Mesendoderm (in vitro differentiated cells): Measurements from ENCODE around the gene CDC123.
"Not testable (repeated sequence)": the region's sequence is repeated elsewhere in the genome, so short reads cannot be mapped to it uniquely, and the experiment has no call there.

Experiments
- DNase-seq: peaks from one replicate; pipeline ENCODE4 v3.0.0; 2013
- H2AK5ac ChIP-seq: 2 replicates; pipeline ENCODE4 v1.6.1; 2013; ENCODE audit warnings: low read length, inconsistent platforms
- H2BK120ac ChIP-seq: 2 replicates; pipeline ENCODE4 v1.6.1; 2013; ENCODE audit warnings: low read depth, mild to moderate bottlenecking, low read length, moderate library complexity, mixed read lengths
- H2BK15ac ChIP-seq: replicated peaks from 2 replicates; pipeline ENCODE4 v1.6.1; 2013; ENCODE audit warnings: low read depth, mild to moderate bottlenecking, moderate library complexity
- H2BK5ac ChIP-seq: 2 replicates; pipeline ENCODE4 v1.6.1; 2013; ENCODE audit warnings: low read length, inconsistent platforms
- H3K18ac ChIP-seq: 2 replicates; pipeline ENCODE4 v1.6.1; 2013; ENCODE audit warnings: mild to moderate bottlenecking, low read length, mixed read lengths
- H3K23ac ChIP-seq: one replicate; pipeline ENCODE4 v1.6.1; 2013; ENCODE audit warnings: low read length
- H3K27ac ChIP-seq: 2 replicates; pipeline ENCODE4 v1.5.1; 2013; ENCODE audit warnings: low read depth, mild to moderate bottlenecking, inconsistent platforms, low read length, moderate library complexity
- H3K27me3 ChIP-seq: 2 replicates; pipeline ENCODE4 v1.6.1; 2013; ENCODE audit warnings: low read length, control low read depth, mild to moderate bottlenecking, inconsistent platforms; ENCODE audit not compliant: insufficient read depth, poor library complexity
- H3K36me3 ChIP-seq: 2 replicates; pipeline ENCODE4 v1.6.1; 2013; ENCODE audit warnings: low read length, inconsistent platforms; ENCODE audit not compliant: control insufficient read depth, insufficient read depth
- H3K4ac ChIP-seq: one replicate; pipeline ENCODE4 v1.6.1; 2013; ENCODE audit warnings: low read depth, mild to moderate bottlenecking, low read length, moderate library complexity
- H3K4me1 ChIP-seq: 2 replicates; pipeline ENCODE4 v1.6.1; 2013; ENCODE audit warnings: low read depth, low read length, inconsistent platforms; ENCODE audit not compliant: control insufficient read depth
- H3K4me2 ChIP-seq: 2 replicates; pipeline ENCODE4 v1.6.1; 2013; ENCODE audit warnings: low read length
- H3K4me3 ChIP-seq: 2 replicates; pipeline ENCODE4 v1.5.1; 2013; ENCODE audit warnings: mild to moderate bottlenecking, low read length
- H3K56ac ChIP-seq: one replicate; pipeline ENCODE4 v1.6.1; 2013; ENCODE audit warnings: low read length
- H3K79me1 ChIP-seq: 2 replicates; pipeline ENCODE4 v1.6.1; 2013; ENCODE audit warnings: low read length, inconsistent platforms
- H3K79me2 ChIP-seq: 2 replicates; pipeline ENCODE4 v1.6.1; 2013; ENCODE audit warnings: mild to moderate bottlenecking, low read length; ENCODE audit not compliant: control insufficient read depth, insufficient read depth
- H3K9ac ChIP-seq: 2 replicates; pipeline ENCODE4 v1.6.1; 2013; ENCODE audit warnings: low read length, inconsistent platforms
- H4K5ac ChIP-seq: one replicate; pipeline ENCODE4 v1.6.1; 2013; ENCODE audit warnings: low read length
- H4K8ac ChIP-seq: one replicate; pipeline ENCODE4 v1.6.1; 2013; ENCODE audit warnings: low read depth, mild to moderate bottlenecking, control low read depth, low read length, moderate library complexity
- WGBS: extraction: QIAGEN DNeasy Blood & Tissue Kit; methylation state at CpG from one replicate; pipeline ENCODE4 v1.1.7; 2013; ENCODE audit warnings: low lambda C conversion rate, missing lambda C conversion rate; ENCODE audit not compliant: insufficient coverage; ENCODE audit errors: extremely low coverage; 5-methylcytosine and 5-hydroxymethylcytosine counted together

The CDC123 gene

DNA sequence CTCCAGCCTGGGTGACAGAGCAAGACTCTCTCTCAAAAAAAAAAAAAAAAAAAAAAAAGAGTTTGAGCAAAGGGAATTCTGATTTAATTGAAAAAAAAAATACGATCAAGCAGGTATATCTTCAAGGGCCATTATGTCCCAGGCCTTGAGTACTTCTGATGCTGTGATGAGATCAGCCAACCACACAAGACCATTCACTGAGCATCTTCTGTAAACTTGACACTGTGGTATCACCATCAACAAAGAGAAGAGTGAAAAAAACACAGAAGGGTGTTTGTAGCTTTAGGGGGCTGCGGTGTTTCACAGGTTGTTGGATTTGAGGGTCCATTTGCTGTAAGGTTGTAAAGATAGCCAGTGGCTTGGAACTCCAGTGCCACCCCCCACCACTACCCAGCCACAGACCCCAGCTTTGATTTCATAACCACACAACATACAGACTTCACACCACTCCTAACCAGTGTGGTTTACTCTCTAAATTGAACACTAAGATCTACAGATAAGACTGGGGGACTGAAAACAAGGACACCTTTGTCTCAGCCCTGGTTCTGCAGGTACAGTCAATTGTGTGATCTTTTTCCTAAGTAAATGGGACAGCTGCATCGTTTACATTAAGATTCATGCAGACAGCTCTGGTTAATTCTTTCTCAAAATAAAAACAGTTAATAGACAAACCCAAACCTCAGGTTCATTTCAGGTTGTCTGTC, 66.4 kb downstream of the CDC123 start:
- H2BK15ac ChIP-seq: no peak overlapping the region
- H4K8ac ChIP-seq: no peak overlapping the region
- no peak overlapping the region for H2BK5ac ChIP-seq
- no peak overlapping the region for H3K23ac ChIP-seq
- no peak overlapping the region for H4K5ac ChIP-seq
- no peak overlapping the region for H3K4me3 ChIP-seq
- H3K79me2 ChIP-seq: no peaks in the 10 kb centered on the region
- no peak overlapping the region for H2AK5ac ChIP-seq
- WGBS: no CpG with 5 or more reads among the region's 3 CpGs
- H2BK120ac ChIP-seq: no peak overlapping the region
- H3K79me1 ChIP-seq: no peaks in the 10 kb centered on the region
- no peak overlapping the region for H3K4me2 ChIP-seq
- H3K27me3 ChIP-seq: no peaks in the 10 kb centered on the region
- H3K9ac ChIP-seq: no peak overlapping the region
- no peak overlapping the region for H3K18ac ChIP-seq
- H3K27ac ChIP-seq: no peak overlapping the region
- no peaks in the 10 kb centered on the region for H3K4me1 ChIP-seq
- no peak overlapping the region for H3K4ac ChIP-seq
- H3K36me3 ChIP-seq: no peaks in the 10 kb centered on the region
- H3K56ac ChIP-seq: no peak overlapping the region
- no peak for DNase-seq

- no peak overlapping the region for H3K27ac ChIP-seq
- H4K8ac ChIP-seq: no peak overlapping the region
- H3K4me2 ChIP-seq: peak overlapping the region; percentile 7
- no peak overlapping the region for H4K5ac ChIP-seq
- H3K4me3 ChIP-seq: no peak overlapping the region
- no peak overlapping the region for H3K23ac ChIP-seq
- no peak overlapping the region for H2BK15ac ChIP-seq
- no peak overlapping the region for H3K9ac ChIP-seq
- no peak overlapping the region for H2BK5ac ChIP-seq
- no peak overlapping the region for H2AK5ac ChIP-seq
- H3K36me3 ChIP-seq: no peaks in the 10 kb centered on the region
- H2BK120ac ChIP-seq: no peak overlapping the region
- peak overlapping the region; percentile 50 for H3K56ac ChIP-seq
- no CpG with 5 or more reads among the region's 31 CpGs for WGBS
- peak; percentile 90 for DNase-seq
- H3K4me1 ChIP-seq: no peaks in the 10 kb centered on the region
- no peaks in the 10 kb centered on the region for H3K79me1 ChIP-seq
- H3K18ac ChIP-seq: no peak overlapping the region
- H3K79me2 ChIP-seq: no peaks in the 10 kb centered on the region
- no peak overlapping the region for H3K4ac ChIP-seq
- no peaks in the 10 kb centered on the region for H3K27me3 ChIP-seq
Measured at GRCh38 chr10:12264204-12264940, 68.4 kb downstream of the CDC123 start.

GRCh38 chr10:12269056-12269455, 73.1 kb downstream of the CDC123 start:
- Histone ChIP-seq H3K23ac (no peak overlapping the region), H3K4me1 (no peaks in the 10 kb centered on the region)
- DNase-seq: no peak

GRCh38 chr10:12271210-12271540, 75.2 kb downstream of the CDC123 start:
- H2AK5ac ChIP-seq: no peak overlapping the region
- no peak overlapping the region for H3K4me3 ChIP-seq
- no peak overlapping the region for H4K5ac ChIP-seq
- no peak overlapping the region for H2BK120ac ChIP-seq
- H3K36me3 ChIP-seq: no peaks in the 10 kb centered on the region
- H3K27me3 ChIP-seq: no peaks in the 10 kb centered on the region
- no peaks in the 10 kb centered on the region for H3K4me1 ChIP-seq
- no peak overlapping the region for H3K18ac ChIP-seq
- no peak overlapping the region for H3K4ac ChIP-seq
- WGBS: no CpG with 5 or more reads among the region's 8 CpGs
- no peak overlapping the region for H2BK5ac ChIP-seq
- no peak overlapping the region for H3K9ac ChIP-seq
- H4K8ac ChIP-seq: no peak overlapping the region
- no peaks in the 10 kb centered on the region for H3K79me1 ChIP-seq
- H3K4me2 ChIP-seq: no peak overlapping the region
- no peak overlapping the region for H2BK15ac ChIP-seq
- H3K27ac ChIP-seq: no peak overlapping the region
- H3K56ac ChIP-seq: no peak overlapping the region
- H3K79me2 ChIP-seq: no peaks in the 10 kb centered on the region
- DNase-seq: no peak
- no peak overlapping the region for H3K23ac ChIP-seq

More at GRCh38 chr10:12269056-12269455, 73.1 kb downstream of the CDC123 start:
- Histone ChIP-seq H3K4me2 (no peak overlapping the region), H3K27ac (no peak overlapping the region), H3K4ac (peak overlapping the region; percentile 9), H3K36me3 (no peaks in the 10 kb centered on the region), H2BK15ac (no peak overlapping the region), H4K8ac (no peak overlapping the region), H3K56ac (no peak overlapping the region), H2BK120ac (no peak overlapping the region), H3K9ac (no peak overlapping the region), H4K5ac (no peak overlapping the region), H3K79me2 (no peaks in the 10 kb centered on the region), H3K18ac (no peak overlapping the region), H3K79me1 (no peaks in the 10 kb centered on the region), H2BK5ac (no peak overlapping the region), H3K4me3 (no peak overlapping the region), H2AK5ac (no peak overlapping the region), H3K27me3 (no peaks in the 10 kb centered on the region)
- no CpG with 5 or more reads among the region's 2 CpGs for WGBS

DNA sequence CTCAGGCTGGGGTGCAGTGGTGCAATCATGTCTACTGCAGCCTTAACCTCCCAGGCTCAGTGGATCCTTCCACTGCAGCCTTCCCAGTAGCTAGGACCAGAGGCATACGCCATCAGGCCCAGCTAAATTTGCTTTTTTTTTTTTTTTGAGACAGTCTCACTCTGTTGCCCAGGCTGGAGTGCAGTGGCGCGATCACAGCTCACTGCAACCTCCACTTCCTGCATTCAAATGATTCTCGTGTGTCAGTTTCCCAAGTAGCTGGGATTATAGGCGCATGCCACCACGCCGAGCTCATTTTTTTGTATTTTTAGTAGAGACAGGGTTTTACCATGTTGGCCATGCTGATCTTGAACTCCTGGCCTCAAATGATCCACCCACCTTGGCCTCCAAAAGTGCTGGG, 81.9 kb downstream of the CDC123 start:
- not testable (repeated sequence) for H3K18ac ChIP-seq, H3K27ac ChIP-seq, H3K9ac ChIP-seq, H2BK120ac ChIP-seq, H2BK15ac ChIP-seq, H3K4ac ChIP-seq, H3K4me1 ChIP-seq, H4K5ac ChIP-seq, H3K27me3 ChIP-seq, H3K56ac ChIP-seq, H3K79me2 ChIP-seq, H3K23ac ChIP-seq, H3K4me3 ChIP-seq, H3K4me2 ChIP-seq, H4K8ac ChIP-seq, H3K36me3 ChIP-seq, H2BK5ac ChIP-seq, H3K79me1 ChIP-seq, H2AK5ac ChIP-seq, DNase-seq
- WGBS: no CpG with 5 or more reads among the region's 7 CpGs
